Measurements from ENCODE around the gene MYH9.
A peak's percentile ranks its signal among the peaks of the same experiment; 100 is the strongest.

Gene MYH9

GRCh38 chr22:36330655-36331305, 57.0 kb downstream of the MYH9 start:
- Histone ChIP-seq H3K27ac (ENCODE audit: low read depth, low read length) (peak overlapping the region; percentile 97), H3K27me3 (ENCODE audit: control insufficient read depth in 1 of 2, insufficient read depth in 2 of 2, low read length in 2 of 2) (no peaks in the 10 kb centered on the region), H3K9ac (ENCODE audit: low read length) (peak overlapping the region; percentile 49), H3K4me1 (ENCODE audit: insufficient read depth, low read length) (peaks cover 100% of the 10 kb centered on the region), H3K36me3 (ENCODE audit: insufficient read depth, low read length) (peaks cover 60% of the 10 kb centered on the region), H3K4me3 (ENCODE audit: low read depth in 1 of 2, low read length in 2 of 2) (peak overlapping the region in 1 of 2 donors; percentile 45), H3K9me3 (ENCODE audit: low read length) (no peaks in the 10 kb centered on the region)

- H3K4me1 ChIP-seq (ENCODE audit: insufficient read depth, low read length) = peaks cover 100% of the 10 kb centered on the region
- no peaks in the 10 kb centered on the region for H3K9me3 ChIP-seq (ENCODE audit: low read length)
- peak overlapping the region in 1 of 2 donors; percentile 36 for H3K4me3 ChIP-seq (ENCODE audit: low read depth in 1 of 2, low read length in 2 of 2)
- H3K9ac ChIP-seq (ENCODE audit: low read length) = peak overlapping the region; percentile 49
- H3K27me3 ChIP-seq (ENCODE audit: control insufficient read depth in 1 of 2, insufficient read depth in 2 of 2, low read length in 2 of 2) = no peaks in the 10 kb centered on the region
- peak overlapping the region; percentile 97 for H3K27ac ChIP-seq (ENCODE audit: low read depth, low read length)
- H3K36me3 ChIP-seq (ENCODE audit: insufficient read depth, low read length) = peaks cover 60% of the 10 kb centered on the region
These were observed 57.6 kb downstream of the MYH9 start for GRCh38 chr22:36330127-36330526.

- Histone ChIP-seq H3K9me3 (ENCODE audit: low read length) (no peaks in the 10 kb centered on the region), H3K4me1 (ENCODE audit: insufficient read depth, low read length) (peaks cover 100% of the 10 kb centered on the region), H3K4me3 (ENCODE audit: low read depth in 1 of 2, low read length in 2 of 2) (peak overlapping the region in 1 of 2 donors; percentile 36), H3K27ac (ENCODE audit: low read depth, low read length) (peak overlapping the region; percentile 97), H3K9ac (ENCODE audit: low read length) (peak overlapping the region; percentile 49), H3K36me3 (ENCODE audit: insufficient read depth, low read length) (peaks cover 59% of the 10 kb centered on the region), H3K27me3 (ENCODE audit: control insufficient read depth in 1 of 2, insufficient read depth in 2 of 2, low read length in 2 of 2) (no peaks in the 10 kb centered on the region)
These were observed 58.3 kb downstream of the MYH9 start for GRCh38 chr22:36329254-36330078.

GRCh38 chr22:36328635-36329253, 59.0 kb downstream of the MYH9 start:
- peaks cover 59% of the 10 kb centered on the region for H3K36me3 ChIP-seq (ENCODE audit: insufficient read depth, low read length)
- H3K9ac ChIP-seq (ENCODE audit: low read length) = peak overlapping the region; percentile 49

GRCh38 chr22:36327922-36328551, 59.7 kb downstream of the MYH9 start:
- peaks cover 57% of the 10 kb centered on the region for H3K36me3 ChIP-seq (ENCODE audit: insufficient read depth, low read length)
- peak overlapping the region in 1 of 2 donors; percentile 3 for H3K4me3 ChIP-seq (ENCODE audit: low read depth in 1 of 2, low read length in 2 of 2)
- peak overlapping the region; percentile 97 for H3K27ac ChIP-seq (ENCODE audit: low read depth, low read length)
- peaks cover 100% of the 10 kb centered on the region for H3K4me1 ChIP-seq (ENCODE audit: insufficient read depth, low read length)
- peak overlapping the region; percentile 49 for H3K9ac ChIP-seq (ENCODE audit: low read length)
- H3K9me3 ChIP-seq (ENCODE audit: low read length) = no peaks in the 10 kb centered on the region
- H3K27me3 ChIP-seq (ENCODE audit: control insufficient read depth in 1 of 2, insufficient read depth in 2 of 2, low read length in 2 of 2) = no peaks in the 10 kb centered on the region

More at GRCh38 chr22:36328635-36329253, 59.0 kb downstream of the MYH9 start:
- Histone ChIP-seq H3K27ac (ENCODE audit: low read depth, low read length) (peak overlapping the region; percentile 97), H3K4me3 (ENCODE audit: low read depth in 1 of 2, low read length in 2 of 2) (peak overlapping the region in 1 of 2 donors; percentile 36), H3K4me1 (ENCODE audit: insufficient read depth, low read length) (peaks cover 100% of the 10 kb centered on the region), H3K9me3 (ENCODE audit: low read length) (no peaks in the 10 kb centered on the region), H3K27me3 (ENCODE audit: control insufficient read depth in 1 of 2, insufficient read depth in 2 of 2, low read length in 2 of 2) (no peaks in the 10 kb centered on the region)

GRCh38 chr22:36326178-36327161, 61.3 kb downstream of the MYH9 start:
- peaks cover 68% of the 10 kb centered on the region for H3K36me3 ChIP-seq (ENCODE audit: insufficient read depth, low read length)

GRCh38 chr22:36325154-36326031, 62.4 kb downstream of the MYH9 start:
- H3K9ac ChIP-seq (ENCODE audit: low read length) = peak overlapping the region; percentile 91
- H3K36me3 ChIP-seq (ENCODE audit: insufficient read depth, low read length) = peaks cover 79% of the 10 kb centered on the region
- H3K27ac ChIP-seq (ENCODE audit: low read depth, low read length) = peak overlapping the region; percentile 97
- no peak overlapping the region for H3K4me3 ChIP-seq (ENCODE audit: low read depth in 1 of 2, low read length in 2 of 2)
- H3K9me3 ChIP-seq (ENCODE audit: low read length) = no peaks in the 10 kb centered on the region
- H3K27me3 ChIP-seq (ENCODE audit: control insufficient read depth in 1 of 2, insufficient read depth in 2 of 2, low read length in 2 of 2) = no peaks in the 10 kb centered on the region
- H3K4me1 ChIP-seq (ENCODE audit: insufficient read depth, low read length) = peaks cover 87% of the 10 kb centered on the region

More at GRCh38 chr22:36326178-36327161, 61.3 kb downstream of the MYH9 start:
- Histone ChIP-seq H3K9me3 (ENCODE audit: low read length) (no peaks in the 10 kb centered on the region), H3K4me3 (ENCODE audit: low read depth in 1 of 2, low read length in 2 of 2) (no peak overlapping the region), H3K27ac (ENCODE audit: low read depth, low read length) (peak overlapping the region; percentile 97), H3K27me3 (ENCODE audit: control insufficient read depth in 1 of 2, insufficient read depth in 2 of 2, low read length in 2 of 2) (no peaks in the 10 kb centered on the region), H3K4me1 (ENCODE audit: insufficient read depth, low read length) (peaks cover 94% of the 10 kb centered on the region), H3K9ac (ENCODE audit: low read length) (peak overlapping the region; percentile 91)

- Histone ChIP-seq H3K9me3 (ENCODE audit: low read length) (no peaks in the 10 kb centered on the region), H3K36me3 (ENCODE audit: insufficient read depth, low read length) (peaks cover 80% of the 10 kb centered on the region), H3K9ac (ENCODE audit: low read length) (peak overlapping the region; percentile 91), H3K4me3 (ENCODE audit: low read depth in 1 of 2, low read length in 2 of 2) (no peak overlapping the region), H3K27ac (ENCODE audit: low read depth, low read length) (peak overlapping the region; percentile 97), H3K4me1 (ENCODE audit: insufficient read depth, low read length) (peaks cover 84% of the 10 kb centered on the region), H3K27me3 (ENCODE audit: control insufficient read depth in 1 of 2, insufficient read depth in 2 of 2, low read length in 2 of 2) (no peaks in the 10 kb centered on the region)
These were observed 63.4 kb downstream of the MYH9 start for GRCh38 chr22:36324414-36324813.

- H3K27ac ChIP-seq (ENCODE audit: low read depth, low read length) = peak overlapping the region; percentile 97
- peaks cover 84% of the 10 kb centered on the region for H3K4me1 ChIP-seq (ENCODE audit: insufficient read depth, low read length)
- peak overlapping the region; percentile 91 for H3K9ac ChIP-seq (ENCODE audit: low read length)
- no peaks in the 10 kb centered on the region for H3K9me3 ChIP-seq (ENCODE audit: low read length)
- peaks cover 86% of the 10 kb centered on the region for H3K36me3 ChIP-seq (ENCODE audit: insufficient read depth, low read length)
- H3K27me3 ChIP-seq (ENCODE audit: control insufficient read depth in 1 of 2, insufficient read depth in 2 of 2, low read length in 2 of 2) = no peaks in the 10 kb centered on the region
- H3K4me3 ChIP-seq (ENCODE audit: low read depth in 1 of 2, low read length in 2 of 2) = peak overlapping the region in 1 of 2 donors; percentile 2
These were observed 63.9 kb downstream of the MYH9 start for GRCh38 chr22:36323855-36324331.
